Measurements from ENCODE around the gene RCOR2.

DNA sequence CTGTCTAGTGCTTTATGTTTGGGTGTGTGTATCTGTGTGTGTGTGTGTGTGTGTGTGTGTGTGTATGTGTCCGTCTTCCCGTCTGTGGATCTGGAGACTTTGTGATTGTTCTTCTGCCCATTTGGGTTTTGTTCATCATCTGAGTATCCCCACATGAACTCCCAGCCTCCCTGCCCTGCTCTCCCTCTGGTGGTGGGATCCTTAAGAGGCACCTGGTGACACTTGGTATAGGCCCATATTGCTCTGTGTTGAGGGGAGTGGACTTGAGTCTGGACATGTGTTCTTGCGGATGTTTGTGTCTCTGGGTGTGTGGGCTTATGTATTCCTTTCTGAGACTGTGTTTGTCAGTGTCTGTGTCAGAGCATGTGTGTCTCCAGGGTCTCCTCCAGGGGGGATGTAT is 15.3 kb downstream of the RCOR2 start:
- TF ChIP-seq, protein P1, sequence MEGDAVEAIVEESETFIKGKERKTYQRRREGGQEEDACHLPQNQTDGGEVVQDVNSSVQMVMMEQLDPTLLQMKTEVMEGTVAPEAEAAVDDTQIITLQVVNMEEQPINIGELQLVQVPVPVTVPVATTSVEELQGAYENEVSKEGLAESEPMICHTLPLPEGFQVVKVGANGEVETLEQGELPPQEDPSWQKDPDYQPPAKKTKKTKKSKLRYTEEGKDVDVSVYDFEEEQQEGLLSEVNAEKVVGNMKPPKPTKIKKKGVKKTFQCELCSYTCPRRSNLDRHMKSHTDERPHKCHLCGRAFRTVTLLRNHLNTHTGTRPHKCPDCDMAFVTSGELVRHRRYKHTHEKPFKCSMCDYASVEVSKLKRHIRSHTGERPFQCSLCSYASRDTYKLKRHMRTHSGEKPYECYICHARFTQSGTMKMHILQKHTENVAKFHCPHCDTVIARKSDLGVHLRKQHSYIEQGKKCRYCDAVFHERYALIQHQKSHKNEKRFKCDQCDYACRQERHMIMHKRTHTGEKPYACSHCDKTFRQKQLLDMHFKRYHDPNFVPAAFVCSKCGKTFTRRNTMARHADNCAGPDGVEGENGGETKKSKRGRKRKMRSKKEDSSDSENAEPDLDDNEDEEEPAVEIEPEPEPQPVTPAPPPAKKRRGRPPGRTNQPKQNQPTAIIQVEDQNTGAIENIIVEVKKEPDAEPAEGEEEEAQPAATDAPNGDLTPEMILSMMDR (IDR thresholded peaks at IDR 0.05), result peak in 1 of 3 experiments; percentile 4
- no peak for TF ChIP-seq POLR2AphosphoS5 (IDR thresholded peaks at IDR 0.05)
- no peak for TF ChIP-seq POLR2A (IDR thresholded peaks at IDR 0.05; ENCODE audit: low read depth)
- no peak for TF ChIP-seq EP300 (IDR thresholded peaks at IDR 0.05)

Measured in esophagus muscularis mucosa (tissue), 4 donors.